Measurements from ENCODE around the gene MAML2. TPM values are rescaled to one million over a fixed set of nuclear protein-coding genes. Genes with fewer than 3 reads are reported as not detected.

Gene MAML2
- total and polyA plus RNA-seq, 9 of the 15 experiments (the other 6 are each of a cell fraction or from before 2014, with no cell fraction given), result 0.79 to 6.8 (median 4.8) TPM

DNA sequence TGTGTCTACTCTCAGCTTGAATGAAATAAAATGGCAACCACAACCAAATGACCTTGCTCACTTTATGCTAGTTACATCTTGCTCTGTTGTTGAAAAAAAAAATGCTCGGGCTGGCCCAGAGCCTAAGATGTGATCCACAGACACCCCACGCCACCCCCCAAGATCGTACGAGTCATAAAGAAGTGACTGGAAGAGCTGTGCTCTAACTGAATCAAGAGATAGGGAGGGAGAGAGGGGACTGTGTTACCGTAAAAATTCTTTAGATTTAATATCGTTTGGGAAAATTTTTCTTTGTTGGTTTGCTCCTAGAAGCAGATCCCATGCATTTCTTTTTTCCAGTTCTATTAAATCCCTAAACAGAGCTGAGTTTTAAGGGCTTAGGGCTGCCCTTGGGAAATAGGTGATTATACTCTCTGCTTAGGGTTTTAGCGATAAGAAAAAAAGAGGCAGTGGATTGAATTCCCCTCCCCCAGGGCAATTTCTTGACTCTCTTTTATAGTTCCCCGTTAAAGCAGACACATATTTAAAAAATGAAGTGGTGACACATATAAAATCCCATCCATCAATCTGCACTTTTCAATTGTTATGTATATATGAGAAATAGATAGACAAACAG is 14.5 kb downstream of the MAML2 start (continued):
- TF ChIP-seq, protein P1, sequence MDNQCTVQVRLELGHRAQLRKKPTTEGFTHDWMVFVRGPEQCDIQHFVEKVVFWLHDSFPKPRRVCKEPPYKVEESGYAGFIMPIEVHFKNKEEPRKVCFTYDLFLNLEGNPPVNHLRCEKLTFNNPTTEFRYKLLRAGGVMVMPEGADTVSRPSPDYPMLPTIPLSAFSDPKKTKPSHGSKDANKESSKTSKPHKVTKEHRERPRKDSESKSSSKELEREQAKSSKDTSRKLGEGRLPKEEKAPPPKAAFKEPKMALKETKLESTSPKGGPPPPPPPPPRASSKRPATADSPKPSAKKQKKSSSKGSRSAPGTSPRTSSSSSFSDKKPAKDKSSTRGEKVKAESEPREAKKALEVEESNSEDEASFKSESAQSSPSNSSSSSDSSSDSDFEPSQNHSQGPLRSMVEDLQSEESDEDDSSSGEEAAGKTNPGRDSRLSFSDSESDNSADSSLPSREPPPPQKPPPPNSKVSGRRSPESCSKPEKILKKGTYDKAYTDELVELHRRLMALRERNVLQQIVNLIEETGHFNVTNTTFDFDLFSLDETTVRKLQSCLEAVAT (IDR thresholded peaks at IDR 0.05), result no peak
- TF ChIP-seq ZNF146 (CRISPR knock-in tag; IDR thresholded peaks at IDR 0.05; ENCODE audit: unreplicated experiment) (no peak), ARNT (IDR thresholded peaks at IDR 0.05) (no peak), BRD9 (IDR thresholded peaks at IDR 0.05; ENCODE audit: low read depth, partially characterized antibody) (peak; percentile 34), KLF16 (IDR thresholded peaks at IDR 0.05) (no peak), ETS2 (tag; IDR thresholded peaks at IDR 0.05; ENCODE audit: borderline replicate concordance, poor library complexity, severe bottlenecking) (no peak), EGR1 (conservative IDR thresholded peaks at IDR 0.05) (peak; percentile 62), NFYB (IDR thresholded peaks at IDR 0.05; ENCODE audit: extremely low read depth, insufficient read length) (no peak), LCOR (CRISPR knock-in tag; IDR thresholded peaks at IDR 0.05) (0 out of 2 replicates have a peak, but pooled peaks have one; percentile 28), CBFA2T2 (conservative IDR thresholded peaks at IDR 0.05) (no peak), TAL1 (IDR thresholded peaks at IDR 0.05) (0 out of 2 replicates have a peak, but pooled peaks have one; percentile 7), WHSC1 (IDR thresholded peaks at IDR 0.05; ENCODE audit: low read length) (no peak), CREM (IDR thresholded peaks at IDR 0.05; ENCODE audit: low read depth) (peak; percentile 32; the same call in 1 of the 2 replicates), ZNF644 (tag; IDR thresholded peaks at IDR 0.05; ENCODE audit: low read depth) (0 out of 2 replicates have a peak, but pooled peaks have one; percentile 20), NCOA1 (IDR thresholded peaks at IDR 0.05; ENCODE audit: low read depth) (peak; percentile 30; the same call in 1 of the 2 replicates), TBP (optimal IDR thresholded peaks at IDR 0.05; ENCODE audit: low read depth, low read length) (peak; percentile 16), MTA1 (IDR thresholded peaks at IDR 0.05; ENCODE audit: borderline replicate concordance) (0 out of 2 replicates have a peak, but pooled peaks have one; percentile 32), CBFB (CRISPR knock-in tag; IDR thresholded peaks at IDR 0.05) (no peak), TRIM28 (IDR thresholded peaks at IDR 0.05) (no peak), TEAD2 (tag; IDR thresholded peaks at IDR 0.05) (no peak)
- TF ChIP-seq, protein P2, sequence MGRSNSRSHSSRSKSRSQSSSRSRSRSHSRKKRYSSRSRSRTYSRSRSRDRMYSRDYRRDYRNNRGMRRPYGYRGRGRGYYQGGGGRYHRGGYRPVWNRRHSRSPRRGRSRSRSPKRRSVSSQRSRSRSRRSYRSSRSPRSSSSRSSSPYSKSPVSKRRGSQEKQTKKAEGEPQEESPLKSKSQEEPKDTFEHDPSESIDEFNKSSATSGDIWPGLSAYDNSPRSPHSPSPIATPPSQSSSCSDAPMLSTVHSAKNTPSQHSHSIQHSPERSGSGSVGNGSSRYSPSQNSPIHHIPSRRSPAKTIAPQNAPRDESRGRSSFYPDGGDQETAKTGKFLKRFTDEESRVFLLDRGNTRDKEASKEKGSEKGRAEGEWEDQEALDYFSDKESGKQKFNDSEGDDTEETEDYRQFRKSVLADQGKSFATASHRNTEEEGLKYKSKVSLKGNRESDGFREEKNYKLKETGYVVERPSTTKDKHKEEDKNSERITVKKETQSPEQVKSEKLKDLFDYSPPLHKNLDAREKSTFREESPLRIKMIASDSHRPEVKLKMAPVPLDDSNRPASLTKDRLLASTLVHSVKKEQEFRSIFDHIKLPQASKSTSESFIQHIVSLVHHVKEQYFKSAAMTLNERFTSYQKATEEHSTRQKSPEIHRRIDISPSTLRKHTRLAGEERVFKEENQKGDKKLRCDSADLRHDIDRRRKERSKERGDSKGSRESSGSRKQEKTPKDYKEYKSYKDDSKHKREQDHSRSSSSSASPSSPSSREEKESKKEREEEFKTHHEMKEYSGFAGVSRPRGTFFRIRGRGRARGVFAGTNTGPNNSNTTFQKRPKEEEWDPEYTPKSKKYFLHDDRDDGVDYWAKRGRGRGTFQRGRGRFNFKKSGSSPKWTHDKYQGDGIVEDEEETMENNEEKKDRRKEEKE (IDR thresholded peaks at IDR 0.05; ENCODE audit: borderline replicate concordance in 1 of 2, control insufficient read depth in 1 of 2, low read depth in 2 of 2, low read length in 1 of 2), result no peak
- TF ChIP-seq, protein P3, sequence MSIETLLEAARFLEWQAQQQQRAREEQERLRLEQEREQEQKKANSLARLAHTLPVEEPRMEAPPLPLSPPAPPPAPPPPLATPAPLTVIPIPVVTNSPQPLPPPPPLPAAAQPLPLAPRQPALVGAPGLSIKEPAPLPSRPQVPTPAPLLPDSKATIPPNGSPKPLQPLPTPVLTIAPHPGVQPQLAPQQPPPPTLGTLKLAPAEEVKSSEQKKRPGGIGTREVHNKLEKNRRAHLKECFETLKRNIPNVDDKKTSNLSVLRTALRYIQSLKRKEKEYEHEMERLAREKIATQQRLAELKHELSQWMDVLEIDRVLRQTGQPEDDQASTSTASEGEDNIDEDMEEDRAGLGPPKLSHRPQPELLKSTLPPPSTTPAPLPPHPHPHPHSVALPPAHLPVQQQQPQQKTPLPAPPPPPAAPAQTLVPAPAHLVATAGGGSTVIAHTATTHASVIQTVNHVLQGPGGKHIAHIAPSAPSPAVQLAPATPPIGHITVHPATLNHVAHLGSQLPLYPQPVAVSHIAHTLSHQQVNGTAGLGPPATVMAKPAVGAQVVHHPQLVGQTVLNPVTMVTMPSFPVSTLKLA (conservative IDR thresholded peaks at IDR 0.05), result peak in 1 of 2 experiments; percentile 25; a peak in 1 of 4 replicates
- TF ChIP-seq, protein P4, sequence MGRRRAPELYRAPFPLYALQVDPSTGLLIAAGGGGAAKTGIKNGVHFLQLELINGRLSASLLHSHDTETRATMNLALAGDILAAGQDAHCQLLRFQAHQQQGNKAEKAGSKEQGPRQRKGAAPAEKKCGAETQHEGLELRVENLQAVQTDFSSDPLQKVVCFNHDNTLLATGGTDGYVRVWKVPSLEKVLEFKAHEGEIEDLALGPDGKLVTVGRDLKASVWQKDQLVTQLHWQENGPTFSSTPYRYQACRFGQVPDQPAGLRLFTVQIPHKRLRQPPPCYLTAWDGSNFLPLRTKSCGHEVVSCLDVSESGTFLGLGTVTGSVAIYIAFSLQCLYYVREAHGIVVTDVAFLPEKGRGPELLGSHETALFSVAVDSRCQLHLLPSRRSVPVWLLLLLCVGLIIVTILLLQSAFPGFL (CRISPR knock-in tag; IDR thresholded peaks at IDR 0.05), result no peak

Measured in K562 (cell line).